A204.1 (cell line): Measurements from ENCODE around the gene ACSS1.

Experiments
- FAIRE-seq: peaks from 2 replicates; lab custom pipeline; 2012; peaks lifted over from hg19 to GRCh38; lab: Jason Lieb, UNC

ACSS1 gene

GRCh38 chr20:24992487-24993205 lies 65.3 kb downstream of the ACSS1 start, which contains the start of gene APMAP:
APMAP (minus strand) TSS chr20:24992751; CDS start chr20:24992688, 63 bp downstream.
- FAIRE-seq: peak; percentile 47

GRCh38 chr20:24991897-24992486 lies 65.9 kb downstream of the ACSS1 start:
- FAIRE-seq: no peak

- FAIRE-seq: no peak
Measured at GRCh38 chr20:24990810-24991252, 67.1 kb downstream of the ACSS1 start.

GRCh38 chr20:24989162-24989561 lies 68.8 kb downstream of the ACSS1 start:
- FAIRE-seq: no peak

- no peak for FAIRE-seq
Measured at GRCh38 chr20:24987873-24988835, 69.8 kb downstream of the ACSS1 start.

GRCh38 chr20:24987244-24987643 lies 70.7 kb downstream of the ACSS1 start:
- FAIRE-seq: no peak

- FAIRE-seq: no peak
Measured at GRCh38 chr20:24986436-24987015, 71.4 kb downstream of the ACSS1 start.

GRCh38 chr20:24985802-24986201 lies 72.1 kb downstream of the ACSS1 start:
- FAIRE-seq: no peak

GRCh38 chr20:24984961-24985640 lies 72.8 kb downstream of the ACSS1 start:
- no peak for FAIRE-seq

- no peak for FAIRE-seq
Measured at GRCh38 chr20:24983896-24984295, 74.0 kb downstream of the ACSS1 start.

GRCh38 chr20:24981790-24982189 lies 76.1 kb downstream of the ACSS1 start:
- FAIRE-seq: no peak

GRCh38 chr20:24981282-24981681 lies 76.7 kb downstream of the ACSS1 start:
- no peak for FAIRE-seq

GRCh38 chr20:24980291-24981053 lies 77.5 kb downstream of the ACSS1 start:
- FAIRE-seq: no peak

- no peak for FAIRE-seq
Measured at GRCh38 chr20:24979036-24979960, 78.6 kb downstream of the ACSS1 start.

- no peak for FAIRE-seq
Measured at GRCh38 chr20:24978513-24978912, 79.4 kb downstream of the ACSS1 start.

GRCh38 chr20:24977797-24978196 lies 80.1 kb downstream of the ACSS1 start:
- FAIRE-seq: no peak

GRCh38 chr20:24977336-24977735 lies 80.6 kb downstream of the ACSS1 start:
- no peak for FAIRE-seq

GRCh38 chr20:24972341-24972740 lies 85.6 kb downstream of the ACSS1 start:
- no peak for FAIRE-seq

GRCh38 chr20:24971376-24972101 lies 86.4 kb downstream of the ACSS1 start:
- FAIRE-seq: no peak
